ENCODE results near the gene BRIP1.

Gene BRIP1

GRCh38 chr17:61662741-61663140, 200.6 kb downstream of the BRIP1 start:
- DNase-seq (ENCODE audit: low read depth), result peak; percentile 45

DNA sequence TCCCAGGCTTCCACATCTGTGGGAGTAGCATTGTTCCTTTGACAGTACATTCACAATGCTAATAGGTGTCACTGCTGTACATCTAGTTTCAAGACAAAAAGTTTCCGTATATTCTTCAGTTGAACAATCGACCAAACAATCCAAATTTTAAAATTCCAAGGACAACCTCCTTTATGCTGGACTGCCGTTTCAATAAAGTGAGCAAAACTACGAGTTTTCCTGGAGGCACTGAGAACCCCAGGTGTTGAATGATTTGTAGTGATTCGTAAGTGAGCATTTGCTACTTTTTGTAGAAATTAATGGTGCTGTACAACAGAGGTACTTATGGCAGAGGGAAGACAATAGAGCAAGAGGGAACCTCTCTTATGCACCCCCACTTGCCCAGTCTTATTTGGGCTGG, 201.1 kb downstream of the BRIP1 start:
- DNase-seq (ENCODE audit: low read depth), result no peak

DNA sequence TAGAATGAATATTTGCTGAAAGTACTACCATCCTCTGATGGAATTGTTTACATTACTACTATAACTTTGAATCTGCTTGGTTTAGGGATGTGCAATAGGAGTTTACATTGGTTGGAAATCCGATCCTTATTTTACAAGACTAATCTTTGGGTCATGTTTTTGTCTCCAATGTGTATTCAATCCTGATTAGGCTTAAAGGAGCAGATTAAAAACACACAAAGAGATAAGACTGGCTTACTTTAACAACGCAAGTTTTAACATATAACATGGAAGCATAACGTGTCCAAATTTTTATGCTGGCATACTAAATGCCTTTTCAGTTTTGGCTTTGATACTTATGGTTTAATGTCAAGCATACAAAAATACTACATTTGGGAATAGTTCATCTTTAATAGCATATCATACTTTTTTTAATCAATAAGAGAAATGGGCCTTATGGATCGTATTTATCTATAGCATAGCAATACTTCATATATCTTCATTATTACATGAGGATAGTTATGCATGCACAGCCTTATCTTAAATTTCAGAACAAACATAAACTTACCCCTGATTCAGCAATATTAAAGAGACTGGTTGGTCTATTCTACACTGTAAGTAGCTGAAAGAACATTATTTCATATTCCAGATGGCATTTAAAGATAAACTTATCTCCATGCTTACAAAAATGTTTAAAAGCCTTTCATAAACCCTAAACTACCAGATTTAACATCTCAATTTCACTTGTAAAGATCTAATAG, 202.4 kb downstream of the BRIP1 start:
- DNase-seq (ENCODE audit: low read depth), result no peak

GRCh38 chr17:61659437-61659836, 203.9 kb downstream of the BRIP1 start:
- DNase-seq (ENCODE audit: low read depth), result no peak

DNA sequence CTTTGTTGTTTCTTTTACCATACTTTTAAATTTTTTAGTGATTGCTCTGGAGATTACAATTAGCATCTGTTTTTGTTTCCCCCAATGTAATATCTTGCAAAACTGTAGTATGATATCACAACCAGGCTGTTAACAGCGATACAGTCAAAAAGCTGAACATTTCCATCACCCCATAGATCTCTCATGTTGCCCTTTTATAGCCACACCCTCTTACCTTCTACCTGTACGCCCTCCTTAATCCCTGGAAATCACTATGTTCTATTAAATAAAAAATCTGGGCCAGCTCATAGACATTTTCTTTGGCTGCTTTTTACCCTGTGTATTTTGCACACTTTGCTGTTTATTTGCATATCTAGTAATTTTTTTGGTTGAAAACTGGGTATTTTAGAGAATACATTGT, 205.1 kb downstream of the BRIP1 start:
- DNase-seq (ENCODE audit: low read depth), result no peak

- DNase-seq (ENCODE audit: low read depth), result no peak
Measured at GRCh38 chr17:61657338-61657737, 206.0 kb downstream of the BRIP1 start.

DNA sequence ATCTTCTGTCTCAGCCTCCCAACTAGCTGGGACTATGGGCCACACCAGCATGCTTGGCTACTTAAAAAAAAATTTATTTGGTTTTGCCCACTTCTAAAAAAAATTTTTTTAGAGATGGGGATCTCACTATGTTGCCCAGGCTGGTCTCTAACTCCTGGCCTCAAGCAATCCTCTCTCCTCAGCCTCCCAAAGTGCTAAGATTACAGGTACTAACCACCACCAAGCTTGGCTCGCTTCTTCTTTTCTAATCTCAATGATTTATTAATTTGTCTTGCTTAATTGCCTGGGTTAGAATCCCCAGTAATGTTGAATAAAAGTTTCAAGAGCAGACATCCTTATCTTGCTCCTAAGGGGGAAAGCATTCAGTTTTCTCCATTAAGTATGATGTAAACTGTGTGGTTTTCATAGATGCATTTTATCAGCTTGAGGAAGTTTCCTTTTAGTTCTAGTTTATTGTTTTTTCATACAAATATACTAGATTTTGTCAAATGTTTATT, 206.6 kb downstream of the BRIP1 start:
- DNase-seq (ENCODE audit: low read depth), result no peak

DNA sequence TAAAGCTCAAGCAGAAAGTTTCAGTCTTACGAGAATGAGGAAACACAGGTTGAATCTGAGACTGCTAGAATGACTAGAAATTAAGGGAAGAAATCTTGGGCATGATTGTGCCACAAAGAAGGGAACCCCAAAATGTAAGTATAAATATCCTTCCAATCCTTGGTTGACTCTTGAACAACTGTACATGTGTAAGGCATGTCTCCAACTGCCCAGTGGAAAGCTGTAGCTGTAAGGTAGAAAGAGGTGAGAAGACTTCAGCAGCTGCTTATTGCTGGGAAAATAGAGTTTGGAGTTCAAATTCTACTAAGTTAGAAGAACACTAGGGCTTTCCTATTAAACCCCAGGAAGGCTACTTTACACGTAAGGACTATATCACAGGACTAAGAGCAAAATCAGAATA, 212.6 kb downstream of the BRIP1 start:
- DNase-seq (ENCODE audit: low read depth), result no peak

DNA sequence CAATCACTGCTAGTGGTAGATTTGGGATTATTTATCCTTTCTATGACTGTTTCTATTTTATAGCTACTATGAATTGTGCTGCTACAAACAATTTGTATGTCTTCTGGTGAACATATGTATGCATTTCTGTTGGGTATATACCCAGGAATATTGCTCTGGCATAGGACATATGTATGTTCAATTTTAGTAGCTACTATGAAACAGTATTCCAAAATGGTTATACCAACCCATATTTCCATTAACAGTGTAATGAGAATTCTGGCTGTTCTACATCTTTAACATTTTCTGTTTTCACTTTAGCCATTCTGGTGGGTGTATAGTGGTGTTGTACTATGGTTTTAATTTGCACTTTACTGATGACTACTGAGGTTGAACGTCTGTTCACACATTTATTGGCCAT, 214.7 kb downstream of the BRIP1 start:
- no peak for DNase-seq (ENCODE audit: low read depth)

DNA sequence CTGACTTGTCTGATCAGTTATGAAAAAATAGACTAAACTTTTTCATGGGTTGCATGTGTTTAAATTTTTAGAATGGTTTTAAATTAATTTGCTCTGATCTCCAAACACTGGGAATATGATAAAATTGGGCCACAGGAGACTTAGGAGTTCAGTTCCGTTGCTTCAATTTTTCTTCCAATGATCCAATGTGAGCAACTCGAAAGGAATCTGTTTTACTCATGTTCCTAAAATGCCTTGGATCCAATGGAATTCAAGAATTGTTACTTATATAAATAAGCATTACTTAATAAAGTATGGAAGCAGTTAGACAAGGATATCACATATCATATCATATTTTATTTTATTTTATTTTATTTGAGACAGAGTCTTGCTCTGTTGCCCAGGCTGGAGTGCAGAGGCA, 216.3 kb downstream of the BRIP1 start:
- DNase-seq (ENCODE audit: low read depth), result peak; percentile 77

DNA sequence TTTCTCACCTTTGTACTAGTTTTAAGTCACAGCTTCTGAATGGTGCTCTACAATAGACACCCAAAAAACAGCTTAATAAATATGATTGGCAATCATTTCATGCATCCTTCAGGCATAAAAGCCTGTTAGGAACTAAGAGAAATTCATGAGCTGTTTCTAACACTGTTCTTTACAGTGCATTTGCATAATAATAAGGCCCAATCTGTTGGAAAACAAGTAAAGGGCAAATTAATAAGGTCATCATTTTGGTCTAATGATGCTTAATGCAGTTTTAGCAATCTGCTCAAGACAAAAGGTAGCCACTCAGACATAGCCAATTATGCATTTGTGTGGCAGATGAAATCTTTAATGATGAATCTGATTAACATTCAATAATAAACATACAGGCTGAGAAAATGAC, 216.8 kb downstream of the BRIP1 start:
- DNase-seq (ENCODE audit: low read depth), result no peak

DNA sequence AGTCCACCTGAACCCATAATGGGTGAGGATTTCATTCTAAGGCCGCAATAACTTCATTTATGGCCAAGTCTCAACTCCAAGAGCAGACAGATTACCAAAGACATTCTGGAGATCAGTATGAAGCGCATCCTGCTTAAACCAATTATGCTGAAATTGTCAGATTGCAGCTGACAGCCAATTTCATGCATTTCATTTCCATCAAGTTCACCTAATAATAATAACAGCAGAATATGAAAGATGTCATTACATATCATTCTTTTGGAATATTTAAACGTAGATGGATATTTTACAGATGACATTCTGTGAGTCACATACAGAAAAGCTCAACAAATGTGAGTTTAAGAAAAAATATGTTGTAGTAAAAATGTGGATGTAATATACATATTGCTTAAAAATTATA, 217.4 kb downstream of the BRIP1 start:
- DNase-seq (ENCODE audit: low read depth), result no peak

DNA sequence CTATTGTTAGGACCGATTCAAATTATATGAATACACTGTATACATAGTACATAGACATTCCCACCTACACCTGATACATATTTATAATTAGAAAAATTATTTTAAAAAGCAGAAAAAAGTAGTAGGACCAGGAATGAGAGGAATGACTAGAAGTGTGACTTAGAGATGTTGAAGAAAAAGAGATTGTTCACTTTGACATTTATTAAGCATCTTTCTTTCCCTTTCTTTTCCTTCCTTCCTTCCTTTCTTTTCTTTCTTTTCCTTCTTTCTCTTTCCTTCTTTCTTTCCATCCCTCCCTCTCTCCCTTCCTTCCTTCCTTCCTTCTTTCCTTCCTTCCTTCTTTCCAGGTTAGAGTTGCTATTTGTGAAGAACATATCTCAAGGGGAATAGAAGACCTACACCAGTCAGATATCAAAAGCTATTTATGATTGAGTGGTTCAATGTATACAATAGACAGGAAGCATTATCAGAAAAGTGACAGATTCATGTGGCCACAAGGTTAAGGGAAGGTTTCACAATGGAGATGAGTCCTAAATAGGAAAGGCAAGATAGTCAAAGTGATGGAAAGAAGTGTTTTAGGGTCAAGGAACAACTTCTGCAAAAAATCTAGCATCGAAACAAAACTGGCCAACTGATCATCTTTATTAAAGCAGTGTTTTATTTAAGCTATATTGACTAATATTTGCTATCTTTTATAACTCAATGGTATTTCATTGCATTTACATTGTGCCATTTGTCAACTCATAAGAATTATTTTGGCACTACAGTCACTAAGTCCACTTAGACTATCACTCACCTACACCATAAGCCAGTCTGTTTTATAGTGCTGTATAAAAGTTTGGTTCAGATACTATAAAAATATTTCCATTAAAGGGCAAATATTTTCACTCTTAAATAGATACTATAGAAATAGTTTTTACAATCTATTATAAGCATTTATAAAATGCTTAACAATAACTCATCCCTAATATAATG, 218.2 kb downstream of the BRIP1 start:
- DNase-seq (ENCODE audit: low read depth), result no peak

- no peak for DNase-seq (ENCODE audit: low read depth)
Measured at GRCh38 chr17:61642768-61643167, 220.6 kb downstream of the BRIP1 start.

DNA sequence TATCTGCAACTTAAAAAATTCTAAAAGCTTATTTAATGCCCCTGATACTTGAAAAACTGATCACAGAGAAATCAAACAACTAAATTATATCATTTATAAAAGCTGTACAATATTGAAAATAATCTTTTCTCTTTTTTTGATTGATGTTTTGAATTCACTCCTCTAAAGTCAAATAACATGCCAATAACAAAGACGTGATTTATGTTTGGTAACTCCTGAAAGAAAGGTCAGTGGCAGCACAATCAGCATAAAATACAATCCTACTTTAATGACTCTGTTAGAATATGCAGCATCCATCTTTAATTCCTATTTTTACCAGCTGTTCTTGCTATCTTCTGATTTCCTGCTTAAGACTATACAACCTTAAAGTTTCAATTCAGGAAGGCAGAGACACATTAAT, 221.6 kb downstream of the BRIP1 start:
- DNase-seq (ENCODE audit: low read depth), result no peak

DNA sequence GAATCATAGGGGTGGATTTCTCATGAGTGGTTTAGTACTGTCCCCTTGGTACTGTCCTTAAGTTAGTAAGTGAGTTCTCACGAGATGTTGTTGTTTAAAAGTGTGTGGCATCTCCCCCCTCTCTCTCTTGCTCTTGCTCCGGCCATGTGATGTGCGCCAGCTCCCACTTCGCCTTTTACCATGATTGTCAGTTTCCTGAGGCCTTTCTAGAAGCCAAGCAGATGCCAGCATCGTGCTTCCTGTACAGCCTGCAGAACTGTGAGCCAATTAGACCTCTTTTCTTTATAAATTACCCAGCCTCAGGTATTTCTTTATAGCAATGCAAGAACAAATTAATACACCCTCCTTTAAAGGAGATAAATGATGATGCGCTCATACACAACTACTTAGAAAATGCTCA, 222.2 kb downstream of the BRIP1 start:
- no peak for DNase-seq (ENCODE audit: low read depth)

DNA sequence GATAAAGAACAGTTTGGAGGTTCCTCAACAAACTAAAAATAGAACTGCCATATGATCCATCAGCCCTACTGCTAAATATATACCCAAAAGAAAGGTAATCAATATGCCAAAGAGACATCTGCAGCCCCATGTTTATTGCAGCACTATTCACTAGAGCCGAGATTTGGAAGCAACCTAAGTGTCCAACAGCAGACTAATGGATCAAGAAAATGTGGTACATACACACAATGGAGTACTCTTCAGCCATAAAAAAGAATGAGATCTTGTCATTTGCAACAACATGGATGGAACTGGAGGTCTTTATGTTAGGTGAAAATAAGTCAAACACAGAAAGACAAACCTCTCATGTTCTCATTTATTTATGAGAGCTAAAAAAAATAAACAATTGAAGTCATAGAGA, 223.5 kb downstream of the BRIP1 start:
- DNase-seq (ENCODE audit: low read depth), result no peak

DNA sequence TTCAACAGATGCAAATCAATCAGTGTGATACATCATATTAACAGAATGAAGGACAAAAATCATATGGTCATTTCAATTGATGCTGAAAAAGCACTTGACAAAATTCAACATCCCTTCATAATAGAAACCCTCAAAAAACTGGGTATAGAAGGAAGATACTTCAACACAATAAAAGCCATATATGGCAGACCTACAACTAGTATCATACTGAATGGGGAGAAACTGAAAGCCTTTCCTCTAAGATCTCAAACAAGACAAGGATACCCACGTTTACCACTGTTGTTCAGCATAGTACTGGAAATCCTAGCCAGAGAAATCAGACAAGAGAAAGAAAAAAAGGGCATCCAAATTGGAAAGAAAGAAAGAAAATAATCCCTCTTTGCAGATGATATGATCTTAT, 225.2 kb downstream of the BRIP1 start:
- DNase-seq (ENCODE audit: low read depth), result no peak

DNA sequence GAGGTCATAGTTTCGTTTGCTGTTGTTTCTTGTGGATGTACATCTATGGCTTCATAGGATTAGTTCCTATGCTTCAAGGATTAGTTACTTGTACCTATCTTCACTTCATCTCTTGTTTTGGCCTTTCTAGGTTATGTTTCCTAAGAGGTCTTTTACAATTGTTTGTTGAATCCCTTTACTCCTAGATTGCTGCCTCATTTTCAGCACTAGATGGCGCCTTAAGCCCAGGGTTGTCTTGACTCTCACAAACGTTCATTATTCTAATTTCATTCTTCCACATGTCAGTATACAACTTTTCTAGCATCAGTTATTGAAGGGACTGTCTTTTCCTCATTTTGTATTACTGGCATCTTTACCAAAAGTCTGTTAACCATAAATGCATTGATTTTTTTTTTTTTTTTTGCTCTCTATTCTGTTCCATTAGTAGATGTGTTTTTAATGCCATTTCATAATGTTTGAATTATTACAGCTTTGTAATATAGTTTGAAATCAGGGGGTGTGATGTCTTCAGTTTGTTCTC, 227.4 kb downstream of the BRIP1 start:
- peak; percentile 48 for DNase-seq (ENCODE audit: low read depth)

GRCh38 chr17:61634942-61635538, 228.3 kb downstream of the BRIP1 start:
- DNase-seq (ENCODE audit: low read depth), result no peak

DNA sequence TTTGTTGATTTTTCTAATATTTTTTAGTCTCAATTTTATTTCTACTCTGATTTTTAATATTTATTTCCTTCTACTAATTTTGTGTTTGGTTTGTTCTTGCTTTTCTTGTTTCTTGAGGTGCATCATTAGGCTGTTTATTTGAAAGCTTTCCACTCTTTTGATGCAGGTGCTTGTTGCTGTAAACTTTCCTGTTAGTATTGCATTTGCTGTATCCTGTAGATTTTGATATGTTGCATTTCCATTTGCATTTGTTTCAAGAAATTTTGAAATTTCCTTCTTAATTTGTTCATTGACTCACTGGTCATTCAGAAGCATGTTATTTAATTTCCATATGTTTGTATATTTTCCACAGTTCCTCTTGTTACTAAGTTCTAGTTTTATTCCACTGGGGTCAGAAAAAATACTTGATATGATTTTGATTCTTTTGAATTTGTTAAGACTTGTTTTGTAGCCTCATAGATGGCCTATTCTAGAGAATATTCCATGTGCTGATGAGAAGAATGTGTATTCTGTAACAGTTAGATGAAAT, 229.3 kb downstream of the BRIP1 start:
- DNase-seq (ENCODE audit: low read depth), result no peak

- no peak for DNase-seq (ENCODE audit: low read depth)
Measured at GRCh38 chr17:61632826-61633225, 230.5 kb downstream of the BRIP1 start.

Data from fibroblast of gingiva (primary cell).